Activated CD4-positive, CD25-positive, alpha-beta regulatory T cell (primary cell): ENCODE measurements around the gene CLCN5.

Experiments
- DNase-seq, 4 experiments: peaks; one replicate each; lab custom pipeline; 2025; lab: John Stamatoyannopoulos, UW

The CLCN5 gene

GRCh38 chrX:49922291-49923241 is at the start of gene CLCN5:
CLCN5 (plus strand) TSS chrX:49922596; CDS start chrX:49925299, 2,703 bp downstream.
- DNase-seq: peak; percentile 63 to 89 (median 84)

GRCh38 chrX:49876750-49877149 is 45.6 kb upstream of the CLCN5 start:
- DNase-seq: no peak

GRCh38 chrX:49877397-49878101 is 44.8 kb upstream of the CLCN5 start:
- no peak for DNase-seq

- no peak for DNase-seq
These were observed 44.1 kb upstream of the CLCN5 start for GRCh38 chrX:49878128-49878833.

GRCh38 chrX:49878834-49879655 is 43.4 kb upstream of the CLCN5 start, which contains the start of gene USP27X:
USP27X (plus strand) TSS chrX:49879484; CDS start chrX:49880308, 824 bp downstream.
- DNase-seq: peak; percentile 26 to 60 (median 48)

- no peak for DNase-seq
These were observed 42.6 kb upstream of the CLCN5 start for GRCh38 chrX:49879656-49880277.

GRCh38 chrX:49880668-49881067 is 41.7 kb upstream of the CLCN5 start:
- no peak for DNase-seq

- peak in 3 of 4 experiments; percentile 5 to 35 (median 7) for DNase-seq
These were observed 38.0 kb upstream of the CLCN5 start for GRCh38 chrX:49884290-49884862.

- DNase-seq: no peak
These were observed 29.9 kb upstream of the CLCN5 start for GRCh38 chrX:49892542-49892941.

- no peak for DNase-seq
These were observed 25.4 kb upstream of the CLCN5 start for GRCh38 chrX:49896951-49897350.

- DNase-seq: no peak
These were observed 21.3 kb upstream of the CLCN5 start for GRCh38 chrX:49901048-49901447.

- no peak for DNase-seq
These were observed 12.1 kb upstream of the CLCN5 start for GRCh38 chrX:49910344-49910743.

GRCh38 chrX:49912086-49912485 is 10.3 kb upstream of the CLCN5 start:
- DNase-seq: no peak

- no peak for DNase-seq
These were observed 9.5 kb upstream of the CLCN5 start for GRCh38 chrX:49912861-49913260.

GRCh38 chrX:49915361-49916222 is 6.8 kb upstream of the CLCN5 start:
- DNase-seq: peak in 1 of 4 experiments; percentile 5

- DNase-seq: no peak
These were observed 2.8 kb upstream of the CLCN5 start for GRCh38 chrX:49919617-49920016.

- no peak for DNase-seq
These were observed 1.3 kb upstream of the CLCN5 start for GRCh38 chrX:49921109-49921508.

GRCh38 chrX:49925176-49925575 is 2.8 kb downstream of the CLCN5 start:
- DNase-seq: no peak

GRCh38 chrX:49930039-49930438 is 7.6 kb downstream of the CLCN5 start:
- DNase-seq: no peak

GRCh38 chrX:49932791-49933190 is 10.4 kb downstream of the CLCN5 start:
- no peak for DNase-seq
